NCI-H524 treated with DMSO at 0.1 percent for 48 hours (cell line): ENCODE results near the gene ADTRP.

Experiments
- DNase-seq: peaks from one replicate; lab custom pipeline; 2025; lab: John Stamatoyannopoulos, UW

ADTRP gene

GRCh38 chr6:11778648-11779328 lies at the start of gene ADTRP:
Gene ADTRP (minus strand): TSS chr6:11778803. CDS start chr6:11778759, 44 bp downstream.
- DNase-seq: no peak

- no peak for DNase-seq
Measured at GRCh38 chr6:11826779-11827178, 48.2 kb upstream of the ADTRP start.

- DNase-seq: no peak
Measured at GRCh38 chr6:11824986-11825385, 46.4 kb upstream of the ADTRP start.

GRCh38 chr6:11822346-11822745 lies 43.7 kb upstream of the ADTRP start:
- DNase-seq: no peak

GRCh38 chr6:11821781-11822180 lies 43.2 kb upstream of the ADTRP start:
- no peak for DNase-seq

- no peak for DNase-seq
Measured at GRCh38 chr6:11820821-11821220, 42.2 kb upstream of the ADTRP start.

GRCh38 chr6:11819486-11819885 lies 40.9 kb upstream of the ADTRP start:
- no peak for DNase-seq

GRCh38 chr6:11815231-11815630 lies 36.6 kb upstream of the ADTRP start:
- no peak for DNase-seq

GRCh38 chr6:11814819-11815218 lies 36.2 kb upstream of the ADTRP start:
- no peak for DNase-seq

- DNase-seq: no peak
Measured at GRCh38 chr6:11814106-11814505, 35.5 kb upstream of the ADTRP start.

- DNase-seq: no peak
Measured at GRCh38 chr6:11813606-11814005, 35.0 kb upstream of the ADTRP start.

GRCh38 chr6:11812951-11813350 lies 34.3 kb upstream of the ADTRP start:
- DNase-seq: no peak

GRCh38 chr6:11812439-11812838 lies 33.8 kb upstream of the ADTRP start:
- DNase-seq: no peak

GRCh38 chr6:11811644-11812264 lies 33.2 kb upstream of the ADTRP start:
- DNase-seq: no peak

- DNase-seq: no peak
Measured at GRCh38 chr6:11810854-11811643, 32.4 kb upstream of the ADTRP start.

GRCh38 chr6:11810039-11810541 lies 31.5 kb upstream of the ADTRP start:
- no peak for DNase-seq

GRCh38 chr6:11808054-11808453 lies 29.5 kb upstream of the ADTRP start:
- no peak for DNase-seq

GRCh38 chr6:11806561-11807317 lies 28.1 kb upstream of the ADTRP start:
- DNase-seq: no peak

- DNase-seq: no peak
Measured at GRCh38 chr6:11805259-11806053, 26.9 kb upstream of the ADTRP start.

GRCh38 chr6:11804701-11805100 lies 26.1 kb upstream of the ADTRP start:
- DNase-seq: no peak

GRCh38 chr6:11804135-11804534 lies 25.5 kb upstream of the ADTRP start:
- no peak for DNase-seq
